Measurements from ENCODE around the gene PTPRK. TPM values are rescaled to one million over a fixed set of nuclear protein-coding genes. Genes with fewer than 3 reads are reported as not detected.

The PTPRK gene
- polyA plus RNA-seq, 1 donor (not counting 4 experiments of a cell fraction or from before 2014, with no cell fraction given), result 52.7 TPM

DNA sequence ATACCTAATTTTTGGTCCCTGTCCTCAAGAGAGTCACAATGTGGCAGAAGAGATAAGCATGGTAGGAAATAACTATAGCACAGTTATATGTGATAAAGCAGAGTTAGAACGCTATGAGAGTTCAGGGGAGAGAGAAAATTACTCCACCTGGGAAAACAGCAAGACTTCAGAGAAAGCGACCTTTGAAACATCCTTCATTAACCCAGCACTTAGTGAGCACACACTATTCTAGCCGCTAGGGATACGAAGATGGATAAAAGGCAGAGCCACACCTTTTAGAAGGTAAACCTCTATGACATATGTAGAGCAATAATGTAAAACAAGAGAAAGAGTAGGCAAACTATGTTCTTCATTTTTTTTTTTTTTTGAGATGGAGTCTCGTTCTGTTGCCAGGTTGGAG is 264.3 kb downstream of the PTPRK start:
- dilution Hi-C loops (cut with MboI; ENCODE audit: extremely low pct_ligation_motif_present, low sequenced_read_pairs), result no loop called here
- no peaks in the 10 kb centered on the region for H3K27me3 ChIP-seq (ENCODE audit: control insufficient read depth, extremely low read depth, insufficient read depth, low read length)
- H3K9ac ChIP-seq (ENCODE audit: control insufficient read depth, extremely low read depth, insufficient read depth, low read length), result no peak overlapping the region
- TF ChIP-seq, protein P1, sequence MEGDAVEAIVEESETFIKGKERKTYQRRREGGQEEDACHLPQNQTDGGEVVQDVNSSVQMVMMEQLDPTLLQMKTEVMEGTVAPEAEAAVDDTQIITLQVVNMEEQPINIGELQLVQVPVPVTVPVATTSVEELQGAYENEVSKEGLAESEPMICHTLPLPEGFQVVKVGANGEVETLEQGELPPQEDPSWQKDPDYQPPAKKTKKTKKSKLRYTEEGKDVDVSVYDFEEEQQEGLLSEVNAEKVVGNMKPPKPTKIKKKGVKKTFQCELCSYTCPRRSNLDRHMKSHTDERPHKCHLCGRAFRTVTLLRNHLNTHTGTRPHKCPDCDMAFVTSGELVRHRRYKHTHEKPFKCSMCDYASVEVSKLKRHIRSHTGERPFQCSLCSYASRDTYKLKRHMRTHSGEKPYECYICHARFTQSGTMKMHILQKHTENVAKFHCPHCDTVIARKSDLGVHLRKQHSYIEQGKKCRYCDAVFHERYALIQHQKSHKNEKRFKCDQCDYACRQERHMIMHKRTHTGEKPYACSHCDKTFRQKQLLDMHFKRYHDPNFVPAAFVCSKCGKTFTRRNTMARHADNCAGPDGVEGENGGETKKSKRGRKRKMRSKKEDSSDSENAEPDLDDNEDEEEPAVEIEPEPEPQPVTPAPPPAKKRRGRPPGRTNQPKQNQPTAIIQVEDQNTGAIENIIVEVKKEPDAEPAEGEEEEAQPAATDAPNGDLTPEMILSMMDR (optimal IDR thresholded peaks at IDR 0.05 in 1 of 3, IDR thresholded peaks at IDR 0.05 in 1 of 3, conservative IDR thresholded peaks at IDR 0.05 in 1 of 3; ENCODE audit: extremely low read depth in 1 of 3, insufficient read depth in 2 of 3, low read length in 3 of 3), result no peak
- TF ChIP-seq EZH2 (IDR thresholded peaks at IDR 0.05; ENCODE audit: low read length), result no peak
- no peak overlapping the region for H3K27ac ChIP-seq (ENCODE audit: control insufficient read depth, insufficient read depth, low read length)
- H3K4me2 ChIP-seq (ENCODE audit: control insufficient read depth, extremely low read depth, insufficient read depth, low read depth, low read length), result no peak overlapping the region
- FAIRE-seq (no peak), DNase-seq (ENCODE audit: low read depth, low spot score) (no peak)
- peaks cover 0 to 2% of the 10 kb centered on the region in 2 experiments for H3K36me3 ChIP-seq (ENCODE audit: control insufficient read depth in 2 of 2, extremely low read depth in 1 of 2, insufficient read depth in 2 of 2, low read length in 2 of 2)
- H3K4me3 ChIP-seq (ENCODE audit: control insufficient read depth in 2 of 3, extremely low read depth in 1 of 3, insufficient read depth in 2 of 3, low read depth in 1 of 3, low read length in 3 of 3), result no peak overlapping the region
- H2AFZ ChIP-seq (ENCODE audit: control insufficient read depth, low read length), result no peak overlapping the region
- no peaks in the 10 kb centered on the region for H3K4me1 ChIP-seq (ENCODE audit: control insufficient read depth, extremely low read depth, insufficient read depth, low read length)
- H3K79me2 ChIP-seq (ENCODE audit: control insufficient read depth, insufficient read depth, low read length), result peaks cover 33% of the 10 kb centered on the region
- no peaks in the 10 kb centered on the region for H3K9me1 ChIP-seq (ENCODE audit: control insufficient read depth, extremely low read depth, insufficient read depth, low read length)
- no peaks in the 10 kb centered on the region for H4K20me1 ChIP-seq (ENCODE audit: control insufficient read depth, extremely low read depth, insufficient read depth, low read length)
- H3K9me3 ChIP-seq (ENCODE audit: control insufficient read depth, low read depth, low read length), result no peaks in the 10 kb centered on the region

- DNase-seq (ENCODE audit: low read depth, low spot score) (no peak), FAIRE-seq (no peak)
- H3K27me3 ChIP-seq (ENCODE audit: control insufficient read depth, extremely low read depth, insufficient read depth, low read length), result no peaks in the 10 kb centered on the region
- H2AFZ ChIP-seq (ENCODE audit: control insufficient read depth, low read length), result no peak overlapping the region
- no peak overlapping the region for H3K9ac ChIP-seq (ENCODE audit: control insufficient read depth, extremely low read depth, insufficient read depth, low read length)
- H3K9me3 ChIP-seq (ENCODE audit: control insufficient read depth, low read depth, low read length), result no peaks in the 10 kb centered on the region
- TF ChIP-seq EZH2 (IDR thresholded peaks at IDR 0.05; ENCODE audit: low read length), result no peak
- TF ChIP-seq, protein P1 (optimal IDR thresholded peaks at IDR 0.05 in 1 of 3, IDR thresholded peaks at IDR 0.05 in 1 of 3, conservative IDR thresholded peaks at IDR 0.05 in 1 of 3; ENCODE audit: extremely low read depth in 1 of 3, insufficient read depth in 2 of 3, low read length in 3 of 3), result no peak
- H3K4me3 ChIP-seq (ENCODE audit: control insufficient read depth in 2 of 3, extremely low read depth in 1 of 3, insufficient read depth in 2 of 3, low read depth in 1 of 3, low read length in 3 of 3), result no peak overlapping the region
- H3K9me1 ChIP-seq (ENCODE audit: control insufficient read depth, extremely low read depth, insufficient read depth, low read length), result no peaks in the 10 kb centered on the region
- H4K20me1 ChIP-seq (ENCODE audit: control insufficient read depth, extremely low read depth, insufficient read depth, low read length), result no peaks in the 10 kb centered on the region
- dilution Hi-C loops (cut with MboI; ENCODE audit: extremely low pct_ligation_motif_present, low sequenced_read_pairs), result no loop called here
- no peak overlapping the region for H3K27ac ChIP-seq (ENCODE audit: control insufficient read depth, insufficient read depth, low read length)
- H3K4me2 ChIP-seq (ENCODE audit: control insufficient read depth, extremely low read depth, insufficient read depth, low read depth, low read length), result no peak overlapping the region
- no peaks in the 10 kb centered on the region for H3K36me3 ChIP-seq (ENCODE audit: control insufficient read depth in 2 of 2, extremely low read depth in 1 of 2, insufficient read depth in 2 of 2, low read length in 2 of 2)
- H3K79me2 ChIP-seq (ENCODE audit: control insufficient read depth, insufficient read depth, low read length), result peaks cover 27% of the 10 kb centered on the region
- no peaks in the 10 kb centered on the region for H3K4me1 ChIP-seq (ENCODE audit: control insufficient read depth, extremely low read depth, insufficient read depth, low read length)
These were observed 267.8 kb downstream of the PTPRK start for GRCh38 chr6:128252341-128253176.

All from keratinocyte (primary cell).